NCI-H1436 (cell line): ENCODE results near the gene SHD.
"Not testable (repeated sequence)": the region's sequence is repeated elsewhere in the genome, so short reads cannot be mapped to it uniquely, and the experiment has no call there.

Experiments used
- DNase-seq: peaks from one replicate; lab custom pipeline; 2025; lab: John Stamatoyannopoulos, UW

Gene SHD

GRCh38 chr19:4327252-4327876 is 48.3 kb downstream of the SHD start:
- DNase-seq = peak; percentile 57

- DNase-seq = no peak
Observed at GRCh38 chr19:4327877-4328242, 48.8 kb downstream of the SHD start.

- peak; percentile 91 for DNase-seq
Observed at GRCh38 chr19:4328243-4328990, 49.4 kb downstream of the SHD start.

GRCh38 chr19:4328991-4329681 is 50.1 kb downstream of the SHD start:
- DNase-seq = not testable (repeated sequence)

GRCh38 chr19:4329858-4330257 is 50.8 kb downstream of the SHD start:
- no peak for DNase-seq

GRCh38 chr19:4334929-4335570 is 56.0 kb downstream of the SHD start:
- DNase-seq = no peak

GRCh38 chr19:4337906-4338440 is 58.9 kb downstream of the SHD start:
- no peak for DNase-seq

GRCh38 chr19:4338441-4339355 is 59.6 kb downstream of the SHD start, which contains the start of gene STAP2:
TSS of gene STAP2 (minus strand) at chr19:4338827. CDS start at chr19:4338753, 74 bp downstream.
- DNase-seq = no peak
